Colonic mucosa (tissue), 4 donors: ENCODE data around the gene MARCO. TPM values are rescaled to one million over a fixed set of nuclear protein-coding genes. Genes with fewer than 3 reads are reported as not detected.
"Not testable (repeated sequence)": the region's sequence is repeated elsewhere in the genome, so short reads cannot be mapped to it uniquely, and the experiment has no call there.

ENCODE experiments used
- DNase-seq: peaks from one replicate; pipeline ENCODE4 v3.0.0-alpha.2; 2020
- H3K27ac ChIP-seq: fragments of 200-600 bp; one replicate; pipeline ENCODE4 v1.8.0; 2021
- H3K27me3 ChIP-seq: fragments of 200-600 bp; one replicate; pipeline ENCODE4 v1.8.0; 2021
- H3K36me3 ChIP-seq: fragments of 200-600 bp; one replicate; pipeline ENCODE4 v1.8.0; 2021
- H3K4me1 ChIP-seq: fragments of 200-600 bp; one replicate; pipeline ENCODE4 v1.8.0; 2021; ENCODE audit warnings: mild to moderate bottlenecking
- H3K4me3 ChIP-seq: fragments of 200-600 bp; one replicate; pipeline ENCODE4 v1.8.0; 2021
- H3K9ac ChIP-seq, 2 donors: one replicate each; pipeline ENCODE4 v1.7.0; 2013; ENCODE audit warnings: control low read depth in 2 of 2, low read depth in 2 of 2, low read length in 2 of 2
- H3K9me3 ChIP-seq: fragments of 200-600 bp; one replicate; pipeline ENCODE4 v1.8.0; 2021
- intact Hi-C: fragments of 100-400 bp; cut with DNase I; formaldehyde crosslinking; loops from one replicate; pipeline ENCODE4 v1.14.1; 2022
- total RNA-seq, 2 donors: library from RNA; stranded (reverse); fragmentation: NEBNext Ultra II Directional in 1 of 2; extraction: Animal tissue kit (Norgen Biotek cat#: 25700) in 1 of 2; gene quantifications; one replicate each; pipeline ENCODE4 v1.2.1, GENCODE V29; 2021
- TF ChIP-seq, protein P1 (sequence below): fragments of 200-600 bp; IDR thresholded peaks from one replicate; pipeline ENCODE4 v1.8.0; 2022; ENCODE audit warnings: antibody characterized with exemption, mild to moderate bottlenecking
- donor health status: healthy.
- donor health status: DM: no; HTN: no; CAD: no.
- donor health status: DM: no; HTN: no; CAD: no.

MARCO gene
- total RNA-seq, 2 donors from 2014 or later = 0.77 to 3.7 TPM

DNA sequence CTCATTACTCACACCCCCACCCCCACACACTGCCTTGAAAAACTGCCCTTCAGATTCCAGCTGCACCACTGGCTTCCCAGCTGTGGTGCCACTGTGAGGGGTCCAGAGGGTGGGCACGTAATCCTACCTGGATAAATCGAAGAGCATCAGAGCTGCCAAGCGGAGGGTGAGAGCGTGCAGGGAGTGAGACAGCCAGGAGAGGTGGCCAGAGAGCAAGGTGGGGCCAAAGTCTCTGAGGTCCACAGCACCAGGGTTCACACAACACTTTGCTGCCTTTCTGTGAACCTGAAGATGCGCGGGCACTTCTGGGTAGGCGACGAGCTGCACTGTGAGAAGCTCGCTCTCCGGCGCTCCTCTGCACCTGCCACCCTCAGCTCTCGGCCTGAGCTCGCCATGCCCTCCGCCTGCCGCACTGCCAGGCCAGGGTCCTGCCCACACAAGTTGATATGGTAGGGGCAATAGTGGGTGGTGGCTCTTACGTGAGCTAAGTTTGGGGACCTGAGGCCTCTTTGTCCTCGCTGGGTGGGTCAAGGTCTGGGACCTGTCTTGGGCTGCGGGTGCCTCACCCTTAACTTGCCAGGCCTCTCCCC lies 83.9 kb downstream of the MARCO start:
- Histone ChIP-seq H3K27me3 (no peaks in the 10 kb centered on the region), H3K9ac (no peak overlapping the region), H3K36me3 (no peaks in the 10 kb centered on the region), H3K4me1 (no peaks in the 10 kb centered on the region), H3K4me3 (no peak overlapping the region), H3K27ac (no peak overlapping the region), H3K9me3 (no peaks in the 10 kb centered on the region)
- DNase-seq = no peak
- intact Hi-C loops = no loop called here
- TF ChIP-seq, protein P1, sequence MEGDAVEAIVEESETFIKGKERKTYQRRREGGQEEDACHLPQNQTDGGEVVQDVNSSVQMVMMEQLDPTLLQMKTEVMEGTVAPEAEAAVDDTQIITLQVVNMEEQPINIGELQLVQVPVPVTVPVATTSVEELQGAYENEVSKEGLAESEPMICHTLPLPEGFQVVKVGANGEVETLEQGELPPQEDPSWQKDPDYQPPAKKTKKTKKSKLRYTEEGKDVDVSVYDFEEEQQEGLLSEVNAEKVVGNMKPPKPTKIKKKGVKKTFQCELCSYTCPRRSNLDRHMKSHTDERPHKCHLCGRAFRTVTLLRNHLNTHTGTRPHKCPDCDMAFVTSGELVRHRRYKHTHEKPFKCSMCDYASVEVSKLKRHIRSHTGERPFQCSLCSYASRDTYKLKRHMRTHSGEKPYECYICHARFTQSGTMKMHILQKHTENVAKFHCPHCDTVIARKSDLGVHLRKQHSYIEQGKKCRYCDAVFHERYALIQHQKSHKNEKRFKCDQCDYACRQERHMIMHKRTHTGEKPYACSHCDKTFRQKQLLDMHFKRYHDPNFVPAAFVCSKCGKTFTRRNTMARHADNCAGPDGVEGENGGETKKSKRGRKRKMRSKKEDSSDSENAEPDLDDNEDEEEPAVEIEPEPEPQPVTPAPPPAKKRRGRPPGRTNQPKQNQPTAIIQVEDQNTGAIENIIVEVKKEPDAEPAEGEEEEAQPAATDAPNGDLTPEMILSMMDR = no peak

DNA sequence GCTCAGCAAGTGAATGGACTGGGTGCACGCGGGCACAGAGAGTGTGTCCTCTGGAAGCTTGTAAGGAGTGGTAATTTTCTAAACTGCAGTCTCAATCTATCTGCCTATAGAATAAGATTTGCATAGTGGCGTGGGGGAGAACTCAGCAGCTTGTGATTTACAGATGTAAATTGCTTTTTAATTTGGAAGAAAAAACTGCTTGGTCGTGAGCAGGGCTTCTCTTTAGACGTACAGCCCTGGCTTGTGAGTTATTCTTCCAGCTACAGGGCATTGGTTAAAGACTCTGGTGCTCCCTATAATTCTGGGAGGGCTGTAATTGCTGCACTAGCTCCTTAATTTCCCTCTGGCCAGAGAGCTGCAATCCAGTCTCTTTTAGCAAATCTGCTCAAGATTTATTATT lies 84.9 kb downstream of the MARCO start:
- TF ChIP-seq, protein P1 = no peak
- no peak overlapping the region for H3K27ac ChIP-seq
- no peaks in the 10 kb centered on the region for H3K27me3 ChIP-seq
- no peaks in the 10 kb centered on the region for H3K36me3 ChIP-seq
- H3K9ac ChIP-seq = no peak overlapping the region
- no peaks in the 10 kb centered on the region for H3K4me1 ChIP-seq
- intact Hi-C loops = no loop called here
- H3K4me3 ChIP-seq = no peak overlapping the region
- no peaks in the 10 kb centered on the region for H3K9me3 ChIP-seq
- no peak for DNase-seq

- TF ChIP-seq, protein P1 = peak; percentile 15
- Histone ChIP-seq H3K4me1 (no peaks in the 10 kb centered on the region), H3K4me3 (no peak overlapping the region), H3K27ac (no peak overlapping the region), H3K9ac (no peak overlapping the region), H3K36me3 (no peaks in the 10 kb centered on the region), H3K9me3 (no peaks in the 10 kb centered on the region), H3K27me3 (no peaks in the 10 kb centered on the region)
- intact Hi-C loops = no loop called here
- DNase-seq = peak; percentile 50
Measured at GRCh38 chr2:119028327-119029174, 86.6 kb downstream of the MARCO start.

- no peak for DNase-seq
- Histone ChIP-seq H3K36me3 (no peaks in the 10 kb centered on the region), H3K27me3 (no peaks in the 10 kb centered on the region), H3K27ac (no peak overlapping the region), H3K9me3 (no peaks in the 10 kb centered on the region), H3K4me3 (no peak overlapping the region), H3K4me1 (no peaks in the 10 kb centered on the region), H3K9ac (no peak overlapping the region)
- TF ChIP-seq, protein P1 = no peak
- intact Hi-C loops = no loop called here
Measured at GRCh38 chr2:119029297-119029696, 87.3 kb downstream of the MARCO start.

GRCh38 chr2:119037922-119038321 lies 95.9 kb downstream of the MARCO start:
- intact Hi-C loops, H3K9ac ChIP-seq: not testable (repeated sequence)

GRCh38 chr2:119040730-119041129 lies 98.7 kb downstream of the MARCO start:
- no peaks in the 10 kb centered on the region for H3K4me1 ChIP-seq
- H3K27me3 ChIP-seq = no peaks in the 10 kb centered on the region
- no peak overlapping the region for H3K27ac ChIP-seq
- H3K36me3 ChIP-seq = no peaks in the 10 kb centered on the region
- H3K9me3 ChIP-seq = no peaks in the 10 kb centered on the region
- TF ChIP-seq, protein P1 = no peak
- H3K4me3 ChIP-seq = no peak overlapping the region
- no peak for DNase-seq
- intact Hi-C loops = no loop called here
- no peak overlapping the region for H3K9ac ChIP-seq

More at GRCh38 chr2:119037922-119038321, 95.9 kb downstream of the MARCO start:
- not testable (repeated sequence) for H3K9me3 ChIP-seq, H3K4me1 ChIP-seq, H3K4me3 ChIP-seq, H3K27me3 ChIP-seq, DNase-seq, H3K27ac ChIP-seq, H3K36me3 ChIP-seq
